Activated CD8-positive, alpha-beta memory T cell treated with anti-CD3 and anti-CD28 coated beads, Interleukin-2, amount 50 U/mL, for 1 hour (primary cell): ENCODE measurements around the gene MORF4L1.
"Not testable (repeated sequence)": the region's sequence is repeated elsewhere in the genome, so short reads cannot be mapped to it uniquely, and the experiment has no call there.

ENCODE experiments used
- DNase-seq: peaks from one replicate; pipeline ENCODE4 v3.0.0-alpha.2; 2020; ENCODE audit errors: extremely low read depth

The MORF4L1 gene

GRCh38 chr15:78872155-78872971 lies at the start of gene MORF4L1:
MORF4L1 (plus strand) TSS chr15:78872890; CDS start chr15:78873018, 128 bp downstream.
- peak; percentile 83 for DNase-seq

- no peak for DNase-seq
Measured at GRCh38 chr15:78828920-78829319, 43.8 kb upstream of the MORF4L1 start.

GRCh38 chr15:78830514-78831228 lies 42.0 kb upstream of the MORF4L1 start:
- no peak for DNase-seq

GRCh38 chr15:78831229-78832207 lies 41.2 kb upstream of the MORF4L1 start:
- DNase-seq: no peak

GRCh38 chr15:78836333-78836732 lies 36.4 kb upstream of the MORF4L1 start:
- no peak for DNase-seq

- no peak for DNase-seq
Measured at GRCh38 chr15:78837131-78837530, 35.6 kb upstream of the MORF4L1 start.

GRCh38 chr15:78837543-78837942 lies 35.1 kb upstream of the MORF4L1 start:
- DNase-seq: no peak

- no peak for DNase-seq
Measured at GRCh38 chr15:78838489-78838888, 34.2 kb upstream of the MORF4L1 start.

- DNase-seq: not testable (repeated sequence)
Measured at GRCh38 chr15:78839151-78839550, 33.5 kb upstream of the MORF4L1 start.

GRCh38 chr15:78840661-78841375 lies 31.9 kb upstream of the MORF4L1 start:
- no peak for DNase-seq

- DNase-seq: no peak
Measured at GRCh38 chr15:78841376-78841706, 31.3 kb upstream of the MORF4L1 start.

GRCh38 chr15:78841891-78842290 lies 30.8 kb upstream of the MORF4L1 start:
- no peak for DNase-seq

- DNase-seq: no peak
Measured at GRCh38 chr15:78842519-78842918, 30.2 kb upstream of the MORF4L1 start.

- not testable (repeated sequence) for DNase-seq
Measured at GRCh38 chr15:78846906-78847305, 25.8 kb upstream of the MORF4L1 start.

- DNase-seq: not testable (repeated sequence)
Measured at GRCh38 chr15:78847387-78847906, 25.2 kb upstream of the MORF4L1 start.

GRCh38 chr15:78850352-78850751 lies 22.3 kb upstream of the MORF4L1 start:
- DNase-seq: no peak

- DNase-seq: no peak
Measured at GRCh38 chr15:78850941-78851755, 21.5 kb upstream of the MORF4L1 start.

- no peak for DNase-seq
Measured at GRCh38 chr15:78853500-78853899, 19.2 kb upstream of the MORF4L1 start.

GRCh38 chr15:78854833-78855372 lies 17.8 kb upstream of the MORF4L1 start:
- no peak for DNase-seq

- DNase-seq: no peak
Measured at GRCh38 chr15:78855746-78856145, 16.9 kb upstream of the MORF4L1 start.
